ENCODE measurements around the gene FLVCR2. TPM values are rescaled to one million over a fixed set of nuclear protein-coding genes. Genes with fewer than 3 reads are reported as not detected.

The FLVCR2 gene
- total and polyA plus RNA-seq, 12 donors = 0.95 to 11.3 (median 2.9) TPM

DNA sequence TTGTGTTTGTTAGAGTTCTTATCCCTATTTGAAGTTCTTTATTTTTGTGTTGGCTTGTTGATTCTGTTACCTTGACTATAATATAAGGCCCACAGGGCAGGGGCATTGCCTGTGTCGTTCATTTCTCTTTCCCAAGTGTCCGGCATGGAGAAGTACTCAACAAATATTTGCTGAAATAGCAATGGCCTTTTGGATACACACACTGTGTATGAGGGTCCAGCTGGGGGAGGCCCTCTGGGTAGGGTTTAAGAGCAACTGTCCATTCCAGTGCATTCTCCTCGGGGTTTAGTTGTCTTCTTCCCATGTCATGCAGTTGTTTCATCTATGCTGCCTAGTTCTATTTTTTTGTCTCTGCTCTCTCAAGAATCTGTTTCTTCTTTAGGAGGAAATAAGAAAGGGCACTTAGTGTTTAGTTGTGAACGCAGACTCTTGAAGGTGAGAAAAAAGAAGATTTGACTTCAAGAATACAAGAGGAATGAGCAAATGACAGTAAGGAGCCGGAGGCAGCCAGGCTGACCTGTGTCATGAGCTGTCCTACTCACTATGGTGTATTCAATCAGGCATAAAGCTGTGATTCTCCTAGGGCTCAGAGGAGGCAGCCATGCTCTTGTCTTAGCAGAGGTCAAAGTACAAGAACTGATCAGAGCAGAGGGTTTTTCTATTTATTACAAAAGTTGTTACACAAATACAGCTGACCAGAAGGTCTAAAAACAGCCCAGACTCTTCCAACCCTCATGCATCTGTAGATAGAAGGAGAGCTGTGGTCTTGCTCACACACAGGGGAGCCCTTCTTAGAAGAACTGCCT is 72.0 kb downstream of the FLVCR2 start:
- H3K36me3 ChIP-seq = peaks cover 0 to 81% (median 25%) of the 10 kb centered on the region in 9 donors

DNA sequence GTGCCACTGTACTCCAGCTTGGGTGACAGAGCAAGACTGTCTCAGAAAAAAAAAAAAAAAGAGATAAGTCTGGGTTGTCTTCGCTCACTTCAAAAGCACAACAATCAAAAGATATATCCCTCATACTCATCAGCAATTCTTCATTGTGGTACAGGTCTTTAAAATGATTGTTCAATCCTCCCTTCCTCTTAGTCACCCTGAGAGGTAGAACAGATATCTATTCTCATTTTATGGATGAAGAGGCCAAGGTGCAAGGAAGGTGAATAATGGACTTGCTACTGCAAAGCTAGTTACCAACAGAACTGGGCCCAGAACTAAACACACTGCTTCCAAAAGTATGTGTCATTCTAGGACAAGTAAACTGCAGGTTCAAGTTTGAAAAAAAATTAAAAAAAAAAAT is 75.1 kb downstream of the FLVCR2 start:
- ATAC-seq = no peak
- Histone ChIP-seq H3K36me3 (peaks cover 0 to 82% (median 25%) of the 10 kb centered on the region in 9 donors), H3K4me1 (peaks cover 0 to 16% (median 0%) of the 10 kb centered on the region in 9 donors), H3K27me3 (no peaks in the 10 kb centered on the region), H3K4me3 (no peak overlapping the region), H3K9me3 (no peaks in the 10 kb centered on the region), H3K27ac (no peak overlapping the region)
- DNase-seq = no peak
- TF ChIP-seq, protein P1, sequence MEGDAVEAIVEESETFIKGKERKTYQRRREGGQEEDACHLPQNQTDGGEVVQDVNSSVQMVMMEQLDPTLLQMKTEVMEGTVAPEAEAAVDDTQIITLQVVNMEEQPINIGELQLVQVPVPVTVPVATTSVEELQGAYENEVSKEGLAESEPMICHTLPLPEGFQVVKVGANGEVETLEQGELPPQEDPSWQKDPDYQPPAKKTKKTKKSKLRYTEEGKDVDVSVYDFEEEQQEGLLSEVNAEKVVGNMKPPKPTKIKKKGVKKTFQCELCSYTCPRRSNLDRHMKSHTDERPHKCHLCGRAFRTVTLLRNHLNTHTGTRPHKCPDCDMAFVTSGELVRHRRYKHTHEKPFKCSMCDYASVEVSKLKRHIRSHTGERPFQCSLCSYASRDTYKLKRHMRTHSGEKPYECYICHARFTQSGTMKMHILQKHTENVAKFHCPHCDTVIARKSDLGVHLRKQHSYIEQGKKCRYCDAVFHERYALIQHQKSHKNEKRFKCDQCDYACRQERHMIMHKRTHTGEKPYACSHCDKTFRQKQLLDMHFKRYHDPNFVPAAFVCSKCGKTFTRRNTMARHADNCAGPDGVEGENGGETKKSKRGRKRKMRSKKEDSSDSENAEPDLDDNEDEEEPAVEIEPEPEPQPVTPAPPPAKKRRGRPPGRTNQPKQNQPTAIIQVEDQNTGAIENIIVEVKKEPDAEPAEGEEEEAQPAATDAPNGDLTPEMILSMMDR (IDR thresholded peaks at IDR 0.05) = no peak
- intact Hi-C loops (cut with DNase I) = loop anchor here in 2 of 10 donors (2.0 to 5.0 kb wide), 2 partner anchors 75 to 76 kb away; partner anchors contain the start of gene FLVCR2 (in 2 of the 2)
- 86 to 98% methylated on average over 1 of the region's 1 CpG for WGBS, 2 donors

More for the DNA sequence above, 72.0 kb downstream of the FLVCR2 start:
- ATAC-seq (no peak), DNase-seq (no peak)
- Histone ChIP-seq H3K27me3 (no peaks in the 10 kb centered on the region), H3K4me1 (peaks cover 0 to 22% (median 10%) of the 10 kb centered on the region in 9 donors), H3K4me3 (no peak overlapping the region), H3K27ac (no peak overlapping the region), H3K9me3 (no peaks in the 10 kb centered on the region)
- WGBS, 2 donors = 91 to 92% methylated on average over 5 of the region's 5 CpGs
- intact Hi-C loops (cut with DNase I) = loop anchor here in 1 of 10 donors (5.0 kb wide), 1 partner anchor 73 kb away; the partner anchor contains the start of gene FLVCR2
- TF ChIP-seq, protein P1 (IDR thresholded peaks at IDR 0.05) = no peak

DNA sequence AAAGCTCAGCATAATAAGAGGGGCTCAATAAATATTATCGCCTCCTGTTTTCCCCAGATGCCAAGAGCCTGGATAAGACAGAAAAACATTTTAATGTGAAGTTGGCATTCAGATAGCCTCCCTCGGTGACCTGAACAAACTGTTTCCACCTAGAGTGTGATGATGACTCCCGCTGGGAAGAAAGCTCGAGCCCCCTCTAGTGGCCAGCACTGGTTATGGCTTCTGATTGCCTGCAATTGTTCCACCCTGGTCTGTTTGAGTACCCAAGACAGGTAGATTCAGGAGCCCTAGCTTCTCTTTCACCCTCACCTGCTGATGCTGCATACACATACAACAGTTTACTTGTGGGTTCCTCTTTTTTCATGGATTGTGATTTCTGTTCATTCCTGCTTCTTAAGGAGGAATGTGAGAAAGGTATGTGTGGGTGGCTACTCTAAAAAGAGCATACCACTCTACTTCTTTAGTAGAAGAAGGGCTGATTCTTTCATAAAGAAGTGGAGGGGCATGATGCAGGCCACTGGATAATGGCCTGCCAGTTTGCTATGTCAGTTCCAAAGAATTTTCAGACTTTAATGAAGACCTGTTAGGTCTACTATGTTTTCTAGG is 75.8 kb downstream of the FLVCR2 start:
- ATAC-seq (peak; percentile 81 to 91 (median 85)), DNase-seq (peak; percentile 78 to 84)
- WGBS, 2 donors = 3 to 6% methylated on average over 4 of the region's 4 CpGs
- intact Hi-C loops (cut with DNase I) = loop anchor here in 9 of 10 donors (1.0 to 5.0 kb wide), 5 partner anchors 75 to 77 kb away; partner anchors contain the start of gene FLVCR2 (in 3 of the 9)
- Histone ChIP-seq H3K27ac (no peak overlapping the region), H3K27me3 (no peaks in the 10 kb centered on the region), H3K4me1 (peaks cover 0 to 19% (median 0%) of the 10 kb centered on the region in 9 donors), H3K9me3 (no peaks in the 10 kb centered on the region), H3K36me3 (peaks cover 0 to 79% (median 25%) of the 10 kb centered on the region in 9 donors), H3K4me3 (no peak overlapping the region)
- TF ChIP-seq, protein P1 (IDR thresholded peaks at IDR 0.05) = peak; percentile 92 to 99 (median 96)

DNA sequence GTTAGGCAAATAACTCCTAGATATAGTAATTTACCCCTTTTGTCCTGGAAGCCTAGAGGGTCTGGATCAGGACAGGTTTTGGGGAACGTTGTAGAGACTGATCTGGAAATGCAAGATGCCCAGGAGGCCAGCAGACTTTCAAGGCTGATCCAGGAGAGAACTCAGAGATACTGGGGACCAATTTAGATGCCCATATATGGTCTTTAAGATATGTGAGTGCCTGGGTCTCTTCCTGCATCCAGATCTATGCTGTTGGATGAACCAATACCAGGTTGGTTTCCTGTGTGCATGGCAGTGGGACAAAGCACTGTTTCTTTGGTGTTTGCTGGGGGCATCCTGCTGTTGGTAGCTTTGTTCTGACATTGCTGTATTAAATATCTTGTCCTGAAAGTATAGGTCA is 76.8 kb downstream of the FLVCR2 start:
- Histone ChIP-seq H3K27me3 (no peaks in the 10 kb centered on the region), H3K9me3 (no peaks in the 10 kb centered on the region), H3K27ac (no peak overlapping the region), H3K36me3 (peaks cover 0 to 69% (median 18%) of the 10 kb centered on the region in 9 donors), H3K4me3 (no peak overlapping the region), H3K4me1 (peaks cover 0 to 29% (median 4%) of the 10 kb centered on the region in 9 donors)
- intact Hi-C loops (cut with DNase I) = loop anchor here in 3 of 10 donors (2.0 kb wide), 1 partner anchor 78 kb away; no protein-coding TSS in a partner anchor
- TF ChIP-seq, protein P1 (IDR thresholded peaks at IDR 0.05) = no peak
- 0% methylated on average over 1 of the region's 1 CpG for WGBS, 2 donors
- ATAC-seq (no peak), DNase-seq (no peak)
